ENCODE measurements around the gene TSSC4.

TSSC4 gene

GRCh38 chr11:2433106-2433925 lies 32.8 kb downstream of the TSSC4 start:
- H3K9me3 ChIP-seq (ENCODE audit: insufficient read depth, low read depth, low read length) = no peaks in the 10 kb centered on the region
- H3K27ac ChIP-seq (ENCODE audit: low read depth, low read length) = no peak overlapping the region
- H3K27me3 ChIP-seq (ENCODE audit: insufficient read depth, low read length) = peaks cover 14% of the 10 kb centered on the region
- no peak overlapping the region for H3K4me3 ChIP-seq (ENCODE audit: low read length)
- 93% methylated on average over 22 of the region's 22 CpGs for WGBS
- no peaks in the 10 kb centered on the region for H3K4me1 ChIP-seq (ENCODE audit: insufficient read depth, low read length)
- no peaks in the 10 kb centered on the region for H3K36me3 ChIP-seq (ENCODE audit: insufficient read depth, low read length)
- no peak overlapping the region for H3K9ac ChIP-seq (ENCODE audit: low read depth, low read length)

- H3K36me3 ChIP-seq (ENCODE audit: insufficient read depth, low read length) = no peaks in the 10 kb centered on the region
- H3K27ac ChIP-seq (ENCODE audit: low read depth, low read length) = no peak overlapping the region
- no peak overlapping the region for H3K4me3 ChIP-seq (ENCODE audit: low read length)
- 91% methylated on average over 8 of the region's 8 CpGs for WGBS
- H3K27me3 ChIP-seq (ENCODE audit: insufficient read depth, low read length) = peaks cover 18% of the 10 kb centered on the region
- H3K9me3 ChIP-seq (ENCODE audit: insufficient read depth, low read depth, low read length) = no peaks in the 10 kb centered on the region
- H3K9ac ChIP-seq (ENCODE audit: low read depth, low read length) = no peak overlapping the region
- H3K4me1 ChIP-seq (ENCODE audit: insufficient read depth, low read length) = no peaks in the 10 kb centered on the region
These were observed 33.5 kb downstream of the TSSC4 start for GRCh38 chr11:2434008-2434407.

GRCh38 chr11:2434506-2435255 lies 34.1 kb downstream of the TSSC4 start:
- 91% methylated on average over 11 of the region's 11 CpGs for WGBS
- no peaks in the 10 kb centered on the region for H3K36me3 ChIP-seq (ENCODE audit: insufficient read depth, low read length)
- no peaks in the 10 kb centered on the region for H3K4me1 ChIP-seq (ENCODE audit: insufficient read depth, low read length)
- H3K27ac ChIP-seq (ENCODE audit: low read depth, low read length) = no peak overlapping the region
- H3K27me3 ChIP-seq (ENCODE audit: insufficient read depth, low read length) = peaks cover 24% of the 10 kb centered on the region
- H3K9me3 ChIP-seq (ENCODE audit: insufficient read depth, low read depth, low read length) = no peaks in the 10 kb centered on the region
- H3K4me3 ChIP-seq (ENCODE audit: low read length) = no peak overlapping the region
- H3K9ac ChIP-seq (ENCODE audit: low read depth, low read length) = no peak overlapping the region

GRCh38 chr11:2435288-2436012 lies 34.9 kb downstream of the TSSC4 start:
- peaks cover 24% of the 10 kb centered on the region for H3K27me3 ChIP-seq (ENCODE audit: insufficient read depth, low read length)
- H3K4me3 ChIP-seq (ENCODE audit: low read length) = no peak overlapping the region
- H3K9me3 ChIP-seq (ENCODE audit: insufficient read depth, low read depth, low read length) = no peaks in the 10 kb centered on the region
- no peak overlapping the region for H3K9ac ChIP-seq (ENCODE audit: low read depth, low read length)
- no peaks in the 10 kb centered on the region for H3K4me1 ChIP-seq (ENCODE audit: insufficient read depth, low read length)
- H3K36me3 ChIP-seq (ENCODE audit: insufficient read depth, low read length) = no peaks in the 10 kb centered on the region
- whole genome bisulfite sequencing = 89% methylated on average over 12 of the region's 12 CpGs
- H3K27ac ChIP-seq (ENCODE audit: low read depth, low read length) = no peak overlapping the region

GRCh38 chr11:2436013-2436520 lies 35.5 kb downstream of the TSSC4 start:
- H3K36me3 ChIP-seq (ENCODE audit: insufficient read depth, low read length) = no peaks in the 10 kb centered on the region
- WGBS = 89% methylated on average over 10 of the region's 10 CpGs
- no peak overlapping the region for H3K27ac ChIP-seq (ENCODE audit: low read depth, low read length)
- no peak overlapping the region for H3K4me3 ChIP-seq (ENCODE audit: low read length)
- no peaks in the 10 kb centered on the region for H3K4me1 ChIP-seq (ENCODE audit: insufficient read depth, low read length)
- no peaks in the 10 kb centered on the region for H3K9me3 ChIP-seq (ENCODE audit: insufficient read depth, low read depth, low read length)
- H3K27me3 ChIP-seq (ENCODE audit: insufficient read depth, low read length) = peaks cover 29% of the 10 kb centered on the region
- H3K9ac ChIP-seq (ENCODE audit: low read depth, low read length) = no peak overlapping the region

- H3K9me3 ChIP-seq (ENCODE audit: insufficient read depth, low read depth, low read length) = no peaks in the 10 kb centered on the region
- H3K9ac ChIP-seq (ENCODE audit: low read depth, low read length) = no peak overlapping the region
- H3K36me3 ChIP-seq (ENCODE audit: insufficient read depth, low read length) = no peaks in the 10 kb centered on the region
- H3K27me3 ChIP-seq (ENCODE audit: insufficient read depth, low read length) = peaks cover 30% of the 10 kb centered on the region
- no peak overlapping the region for H3K27ac ChIP-seq (ENCODE audit: low read depth, low read length)
- WGBS = 88% methylated on average over 13 of the region's 13 CpGs
- H3K4me1 ChIP-seq (ENCODE audit: insufficient read depth, low read length) = no peaks in the 10 kb centered on the region
- H3K4me3 ChIP-seq (ENCODE audit: low read length) = no peak overlapping the region
These were observed 36.0 kb downstream of the TSSC4 start for GRCh38 chr11:2436521-2437031.

- Histone ChIP-seq H3K36me3 (ENCODE audit: insufficient read depth, low read length) (no peaks in the 10 kb centered on the region), H3K9ac (ENCODE audit: low read depth, low read length) (no peak overlapping the region), H3K27ac (ENCODE audit: low read depth, low read length) (no peak overlapping the region), H3K4me3 (ENCODE audit: low read length) (no peak overlapping the region), H3K9me3 (ENCODE audit: insufficient read depth, low read depth, low read length) (no peaks in the 10 kb centered on the region; the same call in 1 of the 2 replicates), H3K27me3 (ENCODE audit: insufficient read depth, low read length) (peaks cover 38% of the 10 kb centered on the region), H3K4me1 (ENCODE audit: insufficient read depth, low read length) (no peaks in the 10 kb centered on the region)
- 76% methylated on average over 4 of the region's 4 CpGs for WGBS
These were observed 37.0 kb downstream of the TSSC4 start for GRCh38 chr11:2437516-2437915.

- Histone ChIP-seq H3K36me3 (ENCODE audit: insufficient read depth, low read length) (no peaks in the 10 kb centered on the region), H3K9me3 (ENCODE audit: insufficient read depth, low read depth, low read length) (peaks cover 7% of the 10 kb centered on the region; the same call in 1 of the 2 replicates), H3K27ac (ENCODE audit: low read depth, low read length) (no peak overlapping the region), H3K4me3 (ENCODE audit: low read length) (no peak overlapping the region), H3K27me3 (ENCODE audit: insufficient read depth, low read length) (peaks cover 57% of the 10 kb centered on the region), H3K4me1 (ENCODE audit: insufficient read depth, low read length) (no peaks in the 10 kb centered on the region), H3K9ac (ENCODE audit: low read depth, low read length) (no peak overlapping the region)
- WGBS = 100% methylated on average over 2 of the region's 3 CpGs
These were observed 39.3 kb downstream of the TSSC4 start for GRCh38 chr11:2439820-2440219.

- Histone ChIP-seq H3K27me3 (ENCODE audit: insufficient read depth, low read length) (peaks cover 64% of the 10 kb centered on the region), H3K9me3 (ENCODE audit: insufficient read depth, low read depth, low read length) (peaks cover 7% of the 10 kb centered on the region; the same call in 1 of the 2 replicates), H3K4me3 (ENCODE audit: low read length) (no peak overlapping the region), H3K4me1 (ENCODE audit: insufficient read depth, low read length) (no peaks in the 10 kb centered on the region), H3K9ac (ENCODE audit: low read depth, low read length) (no peak overlapping the region), H3K36me3 (ENCODE audit: insufficient read depth, low read length) (no peaks in the 10 kb centered on the region), H3K27ac (ENCODE audit: low read depth, low read length) (no peak overlapping the region)
- WGBS = 84% methylated on average over 8 of the region's 8 CpGs
These were observed 40.1 kb downstream of the TSSC4 start for GRCh38 chr11:2440646-2441045.

GRCh38 chr11:2441171-2441570 lies 40.6 kb downstream of the TSSC4 start:
- Histone ChIP-seq H3K9me3 (ENCODE audit: insufficient read depth, low read depth, low read length) (peaks cover 7% of the 10 kb centered on the region; the same call in 1 of the 2 replicates), H3K9ac (ENCODE audit: low read depth, low read length) (no peak overlapping the region), H3K27ac (ENCODE audit: low read depth, low read length) (no peak overlapping the region), H3K4me1 (ENCODE audit: insufficient read depth, low read length) (no peaks in the 10 kb centered on the region), H3K27me3 (ENCODE audit: insufficient read depth, low read length) (peaks cover 69% of the 10 kb centered on the region), H3K4me3 (ENCODE audit: low read length) (no peak overlapping the region), H3K36me3 (ENCODE audit: insufficient read depth, low read length) (no peaks in the 10 kb centered on the region)
- 86% methylated on average over 4 of the region's 4 CpGs for WGBS
